Measurements from ENCODE around the gene IRAK3.

- TF ChIP-seq CTCF (IDR thresholded peaks at IDR 0.05; ENCODE audit: borderline replicate concordance, extremely low read depth, low read length, poor library complexity, severe bottlenecking), result no peak
- no peak for TF ChIP-seq EZH2 (IDR thresholded peaks at IDR 0.05; ENCODE audit: borderline replicate concordance, low read depth, low read length, severe bottlenecking)
These were observed 1.7 kb downstream of the IRAK3 start for GRCh38 chr12:66190519-66191370.
